K562 (cell line): Measurements from ENCODE around the gene HSPB1.

Source experiments
- DPF2 ChIP-seq: fragments of 450-650 bp; IDR thresholded peaks from 2 replicates; pipeline ENCODE4 v1.6.1; 2016
- EP400 ChIP-seq: fragments of 450-650 bp; IDR thresholded peaks from 2 replicates; pipeline ENCODE4 v1.6.1; 2017; ENCODE audit warnings: antibody characterized with exemption, mild to moderate bottlenecking, moderate library complexity
- HDAC8 ChIP-seq: fragments of 450-650 bp; IDR thresholded peaks from 2 replicates; pipeline ENCODE4 v1.6.1; 2016; ENCODE audit warnings: mild to moderate bottlenecking, missing genetic modification characterization, moderate library complexity, missing compliant biosample characterization
- MTA1 ChIP-seq: fragments of 450-650 bp; IDR thresholded peaks from 2 replicates; pipeline ENCODE4 v1.6.1; 2017; ENCODE audit warnings: borderline replicate concordance
- POLR2AphosphoS5 ChIP-seq: IDR thresholded peaks from 2 replicates; pipeline ENCODE4 v1.6.1; 2011; ENCODE audit warnings: mild to moderate bottlenecking, low read depth, low read length, moderate library complexity; ENCODE audit not compliant: control insufficient read depth, insufficient read depth
- RBM22 ChIP-seq: fragments of 200-400 bp; formaldehyde crosslinking; IDR thresholded peaks from 2 replicates; pipeline ENCODE4 v1.6.1; 2018; ENCODE audit warnings: low read length, low read depth; ENCODE audit not compliant: poor library complexity, severe bottlenecking
- TBP ChIP-seq: optimal IDR thresholded peaks from 2 replicates; pipeline ENCODE3; 2011; ENCODE audit warnings: low read depth, low read length, improper control_type of control experiment
- ZNF12 ChIP-seq: sonication (generic); formaldehyde crosslinking; IDR thresholded peaks from 2 replicates; pipeline ENCODE4 v1.4.0; 2020; ENCODE audit warnings: mild to moderate bottlenecking, missing genetic modification reagents
- ZNF77 ChIP-seq: fragments of 250-450 bp; sonication (Bioruptor Pico); IDR thresholded peaks from 2 replicates; pipeline ENCODE4 v1.5.0; 2020
- TF ChIP-seq, protein P1 (sequence below): fragments of 250-450 bp; sonication (Bioruptor Pico); IDR thresholded peaks from 2 replicates; pipeline ENCODE4 v1.8.0; 2021; ENCODE audit warnings: moderate library complexity, mild to moderate bottlenecking, inconsistent platforms
- TF ChIP-seq, protein P2 (sequence below): fragments of 450-650 bp; conservative IDR thresholded peaks from 2 replicates; pipeline ENCODE4 v1.6.1; 2016; ENCODE audit warnings: missing genetic modification characterization, low read depth, mild to moderate bottlenecking, control low read depth, missing compliant biosample characterization
- TF ChIP-seq, protein P3 (sequence below), 2 experiments: fragments of 450-650 bp; IDR thresholded peaks; 2 replicates each; pipeline ENCODE4 v1.6.1; 2016; ENCODE audit warnings: mild to moderate bottlenecking in 2 of 2, borderline replicate concordance in 1 of 2, low read depth in 1 of 2, moderate library complexity in 1 of 2

DNA sequence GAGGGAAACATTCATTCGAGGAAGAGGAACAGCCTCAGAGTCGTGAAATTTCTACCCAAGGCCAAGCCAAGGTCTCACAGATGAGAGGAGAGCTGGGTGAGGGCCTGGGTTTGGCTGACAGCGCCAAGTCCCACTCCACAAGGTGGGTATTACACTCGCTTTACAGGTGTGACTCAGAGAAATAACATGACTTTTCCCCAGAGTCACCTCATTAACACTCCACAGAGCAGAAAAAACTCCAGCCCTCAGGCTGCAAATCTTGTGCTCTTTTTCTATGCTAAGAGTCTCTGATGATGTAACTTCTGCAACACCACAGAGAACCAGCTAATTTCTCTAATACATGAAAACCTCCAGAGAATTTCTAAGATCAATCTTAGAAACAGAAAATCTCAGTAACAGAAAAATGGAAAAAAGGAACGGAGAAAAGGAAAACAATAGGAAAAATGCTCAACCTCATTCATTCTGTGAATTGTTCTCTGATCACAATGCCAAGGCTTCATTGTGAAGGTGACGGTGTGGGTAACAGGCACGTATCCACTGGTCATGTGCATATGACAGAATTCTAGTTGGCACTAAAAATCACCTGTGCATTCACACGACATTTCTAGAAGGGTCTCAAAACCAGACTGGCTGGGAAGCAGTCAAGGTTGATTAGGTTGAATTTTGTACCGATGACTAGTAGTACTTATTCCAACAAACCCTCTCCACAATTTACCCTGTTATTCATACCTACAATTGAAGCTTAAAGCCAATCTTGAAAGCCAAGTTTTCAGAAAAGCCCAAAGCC is 36.0 kb downstream of the HSPB1 start:
- no peak for TF ChIP-seq DPF2
- TF ChIP-seq, protein P1, sequence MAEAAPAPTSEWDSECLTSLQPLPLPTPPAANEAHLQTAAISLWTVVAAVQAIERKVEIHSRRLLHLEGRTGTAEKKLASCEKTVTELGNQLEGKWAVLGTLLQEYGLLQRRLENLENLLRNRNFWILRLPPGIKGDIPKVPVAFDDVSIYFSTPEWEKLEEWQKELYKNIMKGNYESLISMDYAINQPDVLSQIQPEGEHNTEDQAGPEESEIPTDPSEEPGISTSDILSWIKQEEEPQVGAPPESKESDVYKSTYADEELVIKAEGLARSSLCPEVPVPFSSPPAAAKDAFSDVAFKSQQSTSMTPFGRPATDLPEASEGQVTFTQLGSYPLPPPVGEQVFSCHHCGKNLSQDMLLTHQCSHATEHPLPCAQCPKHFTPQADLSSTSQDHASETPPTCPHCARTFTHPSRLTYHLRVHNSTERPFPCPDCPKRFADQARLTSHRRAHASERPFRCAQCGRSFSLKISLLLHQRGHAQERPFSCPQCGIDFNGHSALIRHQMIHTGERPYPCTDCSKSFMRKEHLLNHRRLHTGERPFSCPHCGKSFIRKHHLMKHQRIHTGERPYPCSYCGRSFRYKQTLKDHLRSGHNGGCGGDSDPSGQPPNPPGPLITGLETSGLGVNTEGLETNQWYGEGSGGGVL (CRISPR knock-in tag) = no peak
- TF ChIP-seq EP400 = no peak
- no peak for TF ChIP-seq POLR2AphosphoS5
- no peak for TF ChIP-seq ZNF77 (CRISPR knock-in tag)
- TF ChIP-seq HDAC8 (tag) = no peak
- no peak for TF ChIP-seq TBP
- TF ChIP-seq, protein P2, sequence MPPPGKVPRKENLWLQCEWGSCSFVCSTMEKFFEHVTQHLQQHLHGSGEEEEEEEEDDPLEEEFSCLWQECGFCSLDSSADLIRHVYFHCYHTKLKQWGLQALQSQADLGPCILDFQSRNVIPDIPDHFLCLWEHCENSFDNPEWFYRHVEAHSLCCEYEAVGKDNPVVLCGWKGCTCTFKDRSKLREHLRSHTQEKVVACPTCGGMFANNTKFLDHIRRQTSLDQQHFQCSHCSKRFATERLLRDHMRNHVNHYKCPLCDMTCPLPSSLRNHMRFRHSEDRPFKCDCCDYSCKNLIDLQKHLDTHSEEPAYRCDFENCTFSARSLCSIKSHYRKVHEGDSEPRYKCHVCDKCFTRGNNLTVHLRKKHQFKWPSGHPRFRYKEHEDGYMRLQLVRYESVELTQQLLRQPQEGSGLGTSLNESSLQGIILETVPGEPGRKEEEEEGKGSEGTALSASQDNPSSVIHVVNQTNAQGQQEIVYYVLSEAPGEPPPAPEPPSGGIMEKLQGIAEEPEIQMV (tag) = no peak
- no peak for TF ChIP-seq RBM22
- TF ChIP-seq ZNF12 (CRISPR knock-in tag) = no peak
- TF ChIP-seq, protein P3, sequence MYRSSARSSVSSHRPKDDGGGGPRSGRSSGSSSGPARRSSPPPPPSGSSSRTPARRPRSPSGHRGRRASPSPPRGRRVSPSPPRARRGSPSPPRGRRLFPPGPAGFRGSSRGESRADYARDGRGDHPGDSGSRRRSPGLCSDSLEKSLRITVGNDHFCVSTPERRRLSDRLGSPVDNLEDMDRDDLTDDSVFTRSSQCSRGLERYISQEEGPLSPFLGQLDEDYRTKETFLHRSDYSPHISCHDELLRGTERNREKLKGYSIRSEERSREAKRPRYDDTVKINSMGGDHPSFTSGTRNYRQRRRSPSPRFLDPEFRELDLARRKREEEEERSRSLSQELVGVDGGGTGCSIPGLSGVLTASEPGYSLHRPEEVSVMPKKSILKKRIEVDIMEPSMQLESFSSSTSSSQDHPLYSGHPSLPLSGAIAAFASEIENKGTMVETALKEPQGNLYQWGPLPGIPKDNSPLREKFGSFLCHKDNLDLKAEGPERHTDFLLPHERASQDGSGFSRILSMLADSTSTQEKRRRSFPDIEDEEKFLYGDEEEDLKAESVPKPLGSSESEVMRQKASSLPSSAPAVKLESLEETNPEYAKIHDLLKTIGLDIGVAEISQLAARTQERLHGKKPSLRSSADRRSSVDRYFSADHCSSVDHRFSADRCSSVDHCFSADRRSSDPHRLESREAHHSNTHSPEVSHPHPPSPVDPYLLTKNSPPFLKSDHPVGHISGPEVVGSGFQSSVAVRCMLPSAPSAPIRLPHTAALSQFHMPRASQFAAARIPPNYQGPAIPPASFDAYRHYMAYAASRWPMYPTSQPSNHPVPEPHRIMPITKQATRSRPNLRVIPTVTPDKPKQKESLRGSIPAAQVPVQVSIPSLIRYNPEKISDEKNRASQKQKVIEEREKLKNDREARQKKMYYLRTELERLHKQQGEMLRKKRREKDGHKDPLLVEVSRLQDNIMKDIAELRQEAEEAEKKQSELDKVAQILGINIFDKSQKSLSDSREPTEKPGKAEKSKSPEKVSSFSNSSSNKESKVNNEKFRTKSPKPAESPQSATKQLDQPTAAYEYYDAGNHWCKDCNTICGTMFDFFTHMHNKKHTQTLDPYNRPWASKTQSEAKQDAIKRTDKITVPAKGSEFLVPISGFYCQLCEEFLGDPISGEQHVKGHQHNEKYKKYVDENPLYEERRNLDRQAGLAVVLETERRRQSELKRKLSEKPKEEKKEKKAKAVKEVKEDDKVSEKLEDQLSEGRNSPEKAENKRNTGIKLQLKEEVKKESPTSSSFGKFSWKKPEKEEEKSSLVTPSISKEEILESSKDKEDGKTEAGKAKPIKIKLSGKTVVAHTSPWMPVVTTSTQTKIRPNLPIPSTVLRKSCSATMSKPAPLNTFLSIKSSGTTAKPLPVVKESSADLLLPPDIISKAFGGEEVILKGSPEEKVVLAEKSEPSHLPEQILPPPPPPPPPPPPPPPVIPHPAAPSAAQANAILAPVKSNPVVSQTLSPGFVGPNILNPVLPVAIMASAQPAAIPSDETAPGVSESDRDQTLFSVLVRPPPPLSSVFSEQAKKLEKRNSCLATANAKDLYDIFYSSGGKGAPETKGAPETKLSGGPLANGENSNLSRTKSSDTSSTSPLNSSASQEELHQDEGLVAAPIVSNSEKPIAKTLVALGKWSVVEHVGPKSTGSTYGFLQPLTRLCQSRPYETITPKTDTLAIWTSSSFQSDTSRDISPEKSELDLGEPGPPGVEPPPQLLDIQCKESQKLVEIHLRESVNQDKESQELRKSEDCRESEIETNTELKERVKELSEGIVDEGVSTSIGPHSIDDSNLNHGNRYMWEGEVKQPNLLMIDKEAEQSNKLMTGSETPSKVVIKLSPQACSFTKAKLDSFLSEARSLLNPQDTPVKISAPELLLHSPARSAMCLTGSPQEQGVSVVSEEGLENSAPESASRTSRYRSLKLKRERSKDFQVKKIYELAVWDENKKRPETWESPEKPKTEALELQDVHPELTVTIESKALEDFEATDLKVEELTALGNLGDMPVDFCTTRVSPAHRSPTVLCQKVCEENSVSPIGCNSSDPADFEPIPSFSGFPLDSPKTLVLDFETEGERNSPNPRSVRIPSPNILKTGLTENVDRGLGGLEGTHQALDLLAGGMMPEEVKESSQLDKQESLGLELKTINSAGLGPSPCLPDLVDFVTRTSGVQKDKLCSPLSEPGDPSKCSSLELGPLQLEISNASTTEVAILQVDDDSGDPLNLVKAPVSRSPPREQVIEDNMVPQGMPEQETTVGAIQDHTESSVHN (IDR thresholded peaks at IDR 0.05; ENCODE audit: borderline replicate concordance in 1 of 2, low read depth in 1 of 2) = no peak
- TF ChIP-seq MTA1 = no peak
